ENCODE measurements around the gene SRA1. TPM values are rescaled to one million over a fixed set of nuclear protein-coding genes. Genes with fewer than 3 reads are reported as not detected.

Gene SRA1
- total and polyA plus RNA-seq, 2 of the 13 experiments (the other 11 are each of a cell fraction or from before 2014, with no cell fraction given), result 14.2 to 32.8 TPM

DNA sequence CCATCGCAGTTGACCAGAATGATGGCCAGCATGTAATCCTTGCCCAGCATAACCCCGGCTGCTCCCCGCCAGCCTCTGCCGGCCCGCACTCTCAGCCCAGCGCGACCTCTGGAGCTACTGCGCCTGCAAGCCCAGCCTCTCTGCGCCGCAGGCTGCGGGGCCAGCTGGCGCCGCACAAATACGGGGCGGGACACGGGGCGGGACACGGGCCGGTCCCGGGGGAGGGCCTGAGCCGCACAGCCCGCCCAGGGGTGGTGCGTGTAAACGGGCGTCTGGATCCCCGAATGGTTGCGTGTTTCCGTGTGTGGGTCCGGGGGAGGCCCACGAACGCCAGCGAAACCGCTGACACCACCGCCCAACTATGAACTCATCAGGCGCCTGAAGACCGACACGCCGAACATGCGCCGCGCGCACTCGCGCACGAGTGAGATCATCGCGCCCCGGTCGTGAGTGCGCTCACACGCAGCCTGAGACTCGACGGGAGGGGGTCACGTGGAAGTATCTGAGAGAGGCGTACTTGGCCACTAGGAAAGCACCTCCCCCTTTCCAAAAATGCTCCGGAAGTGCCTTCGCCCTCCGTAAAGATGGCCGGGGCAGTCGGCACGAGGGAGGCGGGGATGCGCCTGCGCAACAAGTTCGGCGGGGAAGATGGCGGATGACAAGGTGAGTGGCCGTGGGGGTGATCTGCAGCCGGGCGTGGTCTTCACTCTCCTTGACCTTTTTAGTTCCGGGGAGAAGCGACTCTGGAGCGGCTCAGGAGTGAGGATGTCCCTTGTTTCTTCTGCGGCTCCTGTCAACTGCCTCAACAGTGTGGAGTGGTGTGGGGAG lies 7.1 kb upstream of the SRA1 start, which contains the start of the genes APBB3 and SLC35A4 (continued):
- TF ChIP-seq CEBPZ (IDR thresholded peaks at IDR 0.05; ENCODE audit: low read length) (no peak), SIX1 (CRISPR knock-in tag; IDR thresholded peaks at IDR 0.05; ENCODE audit: borderline replicate concordance) (no peak), ZNF644 (CRISPR knock-in tag; IDR thresholded peaks at IDR 0.05; ENCODE audit: low read depth) (no peak), ZNF775 (CRISPR knock-in tag; IDR thresholded peaks at IDR 0.05; ENCODE audit: borderline replicate concordance) (no peak), TBL1XR1 (IDR thresholded peaks at IDR 0.05; ENCODE audit: borderline replicate concordance, low read length, partially characterized antibody) (no peak), ZFP1 (CRISPR knock-in tag; IDR thresholded peaks at IDR 0.05) (no peak), SP5 (CRISPR knock-in tag; IDR thresholded peaks at IDR 0.05; ENCODE audit: borderline replicate concordance, low read depth) (peak; percentile 62), TFAP4 (IDR thresholded peaks at IDR 0.05; ENCODE audit: borderline replicate concordance, low read depth) (peak; percentile 78; the same call in 1 of the 2 replicates), SIX4 (CRISPR knock-in tag; IDR thresholded peaks at IDR 0.05) (no peak), DNMT1 (CRISPR knock-in tag; IDR thresholded peaks at IDR 0.05) (peak; percentile 60; the same call in 1 of the 2 replicates), KMT2A (CRISPR knock-in tag; IDR thresholded peaks at IDR 0.05) (no peak), MNT (IDR thresholded peaks at IDR 0.05) (no peak), CTCF (CRISPR knock-in tag; IDR thresholded peaks at IDR 0.05) (peak; percentile 22; the same call in 1 of the 2 replicates), ZKSCAN8 (CRISPR knock-in tag; IDR thresholded peaks at IDR 0.05; ENCODE audit: borderline replicate concordance) (no peak), ZNF850 (CRISPR knock-in tag; conservative IDR thresholded peaks at IDR 0.05) (no peak), MLLT10 (CRISPR knock-in tag; IDR thresholded peaks at IDR 0.05) (no peak), SATB2 (CRISPR knock-in tag; IDR thresholded peaks at IDR 0.05) (no peak), FOSL1 (CRISPR knock-in tag; IDR thresholded peaks at IDR 0.05; ENCODE audit: borderline replicate concordance) (no peak), NFE2L2 (IDR thresholded peaks at IDR 0.05; ENCODE audit: low read length) (no peak), NPAS2 (CRISPR knock-in tag; IDR thresholded peaks at IDR 0.05; ENCODE audit: borderline replicate concordance) (no peak), SCMH1 (CRISPR knock-in tag; IDR thresholded peaks at IDR 0.05; ENCODE audit: borderline replicate concordance) (no peak)

All from HepG2 (cell line).